Endothelial cell of umbilical vein (primary cell): Measurements from ENCODE around the gene ZNF664. TPM values are rescaled to one million over a fixed set of nuclear protein-coding genes. Genes with fewer than 3 reads are reported as not detected.

Experiments
- BruUV-seq: library from RNA; stranded (reverse); fragments of 400-500 nt; replicated peaks from 2 replicates; lab custom pipeline; 2021; lab: Mats Ljungman, UMichigan
- CTCF ChIA-PET: fragments of 300-600, 350-600 bp; sonication (Branson Sonifier 250); formaldehyde crosslinking; loops from one replicate; lab custom pipeline; 2021; ENCODE audit warnings: antibody characterized with exemption, inconsistent platforms; lab: Charles Lee
- POLR2A ChIA-PET: fragments of 300-600, 350-600 bp; sonication (Branson Sonifier 250); formaldehyde crosslinking; loops from one replicate; lab custom pipeline; 2021; ENCODE audit warnings: antibody characterized with exemption, inconsistent platforms; lab: Charles Lee
- DNase-seq: peaks from one replicate; pipeline ENCODE4 v3.0.0-alpha.2; 2011; ENCODE audit warnings: low read depth, low spot score
- FAIRE-seq: peaks from 2 replicates; lab custom pipeline; 2011; peaks lifted over from hg19 to GRCh38; lab: Jason Lieb, UNC
- H2AFZ ChIP-seq: 2 replicates; pipeline ENCODE4 v1.6.0; 2012; ENCODE audit warnings: low read depth, low read length, control low read depth, inconsistent platforms
- H3K27ac ChIP-seq: 2 replicates; pipeline ENCODE4 v1.5.1; 2011; ENCODE audit warnings: low read depth, mild to moderate bottlenecking, control low read depth, low read length, moderate library complexity; ENCODE audit not compliant: insufficient read depth
- H3K27me3 ChIP-seq, 2 experiments: 2 replicates each; pipeline versions ENCODE4 v1.6.0 to v1.6.1; 2011; ENCODE audit warnings: low read length in 2 of 2, mixed read lengths in 1 of 2; ENCODE audit not compliant: control insufficient read depth in 2 of 2, insufficient read depth in 2 of 2
- H3K36me3 ChIP-seq, 2 experiments: 2 replicates in 1 of 2; 3 replicates in 1 of 2; pipeline ENCODE4 v1.5.1; 2011; ENCODE audit warnings: low read length in 2 of 2, mild to moderate bottlenecking in 1 of 2, moderate library complexity in 1 of 2; ENCODE audit not compliant: control insufficient read depth in 2 of 2, insufficient read depth in 2 of 2; ENCODE audit errors: extremely low read depth in 1 of 2
- H3K4me1 ChIP-seq: 3 replicates; pipeline ENCODE4 v1.5.1; 2011; ENCODE audit warnings: mild to moderate bottlenecking, low read length; ENCODE audit not compliant: control insufficient read depth, insufficient read depth; ENCODE audit errors: extremely low read depth
- H3K4me2 ChIP-seq: 2 replicates; pipeline ENCODE4 v1.6.1; 2011; ENCODE audit warnings: low read length, control low read depth, mixed read lengths; ENCODE audit not compliant: insufficient read depth
- H3K4me3 ChIP-seq, 3 experiments: fragments of 200-600 bp in 1 of 3; sonication (generic), shearing (Covaris generic) in 1 of 3; replicated peaks in 1 of 3; 2 replicates each; pipeline ENCODE4 v1.5.1; 2011 to 2016; ENCODE audit warnings: control low read depth in 3 of 3, low read length in 3 of 3, mild to moderate bottlenecking in 2 of 3, inconsistent platforms in 1 of 3, low read depth in 1 of 3, moderate library complexity in 1 of 3; ENCODE audit not compliant: insufficient read depth in 1 of 3
- H3K79me2 ChIP-seq: 2 replicates; pipeline ENCODE4 v1.6.0; 2012; ENCODE audit warnings: low read length, inconsistent platforms; ENCODE audit not compliant: control insufficient read depth, insufficient read depth
- H3K9ac ChIP-seq: replicated peaks from 2 replicates; pipeline ENCODE3; 2011; ENCODE audit warnings: low read length, control low read depth; ENCODE audit not compliant: insufficient read depth; ENCODE audit errors: extremely low read depth
- H3K9me1 ChIP-seq: replicated peaks from 3 replicates; pipeline ENCODE4 v1.6.0; 2011; ENCODE audit warnings: mild to moderate bottlenecking, low read length; ENCODE audit not compliant: control insufficient read depth, insufficient read depth; ENCODE audit errors: extremely low read depth
- H3K9me3 ChIP-seq: replicated peaks from 2 replicates; pipeline ENCODE4 v1.5.1; 2012; ENCODE audit warnings: low read length, inconsistent platforms; ENCODE audit not compliant: control insufficient read depth, insufficient read depth
- H4K20me1 ChIP-seq: replicated peaks from 2 replicates; pipeline ENCODE3; 2011; ENCODE audit warnings: mild to moderate bottlenecking, low read length; ENCODE audit not compliant: control insufficient read depth, insufficient read depth; ENCODE audit errors: extremely low read depth
- EZH2 ChIP-seq: IDR thresholded peaks from 2 replicates; pipeline ENCODE4 v1.6.1; 2012; ENCODE audit warnings: borderline replicate concordance, low read depth, mild to moderate bottlenecking, moderate library complexity, low read length, inconsistent platforms; ENCODE audit not compliant: severe bottlenecking
- FOS ChIP-seq: IDR thresholded peaks from 2 replicates; pipeline ENCODE4 v1.6.1; 2011; ENCODE audit warnings: mild to moderate bottlenecking, low read length, moderate library complexity, borderline replicate concordance; ENCODE audit not compliant: insufficient read depth
- GATA2 ChIP-seq: IDR thresholded peaks from 2 replicates; pipeline ENCODE4 v1.7.0; 2011; ENCODE audit warnings: low read depth, mild to moderate bottlenecking, moderate library complexity, mixed read lengths, low read length; ENCODE audit not compliant: insufficient read length, insufficient read depth
- MYC ChIP-seq: IDR thresholded peaks from one replicate; pipeline ENCODE4 v1.6.1; 2011; ENCODE audit warnings: mild to moderate bottlenecking, low read depth, low read length
- POLR2A ChIP-seq: IDR thresholded peaks from 2 replicates; pipeline ENCODE4 v1.6.1; 2012; ENCODE audit warnings: low read depth, mild to moderate bottlenecking, control low read depth, low read length
- POLR2AphosphoS5 ChIP-seq: IDR thresholded peaks from 2 replicates; pipeline ENCODE4 v1.6.1; 2012; ENCODE audit warnings: low read depth, mild to moderate bottlenecking, control low read depth, low read length, moderate library complexity; ENCODE audit not compliant: insufficient read depth
- dilution Hi-C: fragments of 300-500 bp; cut with MboI; formaldehyde crosslinking; loops from one replicate; pipeline ENCODE4 v1.15.0; 2019; ENCODE audit warnings: low sequenced_read_pairs; ENCODE audit not compliant: extremely low pct_ligation_motif_present
- intact Hi-C: fragments of 100-400 bp; cut with micrococcal nuclease; formaldehyde crosslinking; loops from one replicate; pipeline ENCODE4 v1.10.0; 2022
- polyA plus RNA-seq, 4 experiments: library from polyadenylated mRNA; depleted of rRNA in 3 of 4; stranded (reverse) in 3 of 4; unstranded in 1 of 4; fragments of >200 nt; gene quantifications; 2 replicates each; pipeline versions ENCODE4 v1.2.1 to v1.2.3, GENCODE V29; 2011 to 2012; ENCODE audit warnings: missing spikeins in 1 of 4
- total RNA-seq: library from RNA; stranded (reverse); gene quantifications from 2 replicates; pipeline ENCODE4 v1.2.3, GENCODE V29; 2021
- TF ChIP-seq, protein P1 (sequence below), 2 donors: IDR thresholded peaks; 1 replicate in 1 of 2; 2 replicates in 1 of 2; pipeline ENCODE4 v1.5.1; 2011; ENCODE audit warnings: low read length in 2 of 2, mild to moderate bottlenecking in 2 of 2, moderate library complexity in 2 of 2, control low read depth in 1 of 2, inconsistent platforms in 1 of 2, low read depth in 1 of 2; ENCODE audit not compliant: insufficient read depth in 1 of 2; ENCODE audit errors: extremely low read depth in 1 of 2
- TF ChIP-seq, protein P2 (sequence below): IDR thresholded peaks from 2 replicates; pipeline ENCODE4 v1.6.1; 2011; ENCODE audit not compliant: insufficient read depth, insufficient read length

The ZNF664 gene
- total and polyA plus RNA-seq, 2 donors (not counting 3 experiments of a cell fraction or from before 2014, with no cell fraction given), result 29.8 to 71.3 TPM

DNA sequence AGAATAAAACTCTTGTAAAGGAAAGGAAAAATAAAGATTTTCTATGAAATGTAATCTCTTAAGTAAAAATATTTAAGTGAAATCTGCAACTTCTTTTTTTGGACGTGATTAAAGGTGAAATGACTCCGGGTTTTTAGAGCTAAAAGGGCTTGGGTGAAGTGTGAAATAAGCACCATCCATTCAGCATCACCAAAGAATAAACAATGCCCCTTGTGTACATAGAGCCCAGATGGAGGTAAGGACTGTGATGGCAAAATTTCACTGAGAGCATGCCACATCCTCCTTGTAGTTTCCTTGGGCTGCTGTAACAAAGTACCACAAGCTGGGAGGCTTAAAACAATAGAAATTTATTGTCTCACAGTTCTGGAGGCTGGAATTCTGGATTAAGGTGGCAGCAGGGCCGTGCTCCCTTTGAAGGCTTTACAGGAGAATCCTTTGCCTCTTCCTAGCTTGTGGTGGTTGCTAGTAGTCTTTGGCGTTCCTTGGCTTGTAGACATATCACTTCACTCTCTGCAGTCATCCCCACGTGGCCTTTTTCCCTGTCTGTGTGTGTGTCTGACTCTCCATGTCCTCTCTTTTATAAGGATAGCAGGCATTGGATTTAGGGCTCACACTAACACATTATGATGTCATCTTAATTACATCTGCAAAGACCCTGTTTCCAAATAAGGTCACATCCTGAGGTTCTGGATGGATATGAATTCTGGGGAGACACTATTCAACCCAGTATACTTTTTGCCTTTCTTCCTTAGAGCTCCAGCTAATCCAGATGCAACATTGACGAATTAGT is 24.2 kb downstream of the ZNF664 start:
- no peak for FAIRE-seq

More for the DNA sequence above, 24.2 kb downstream of the ZNF664 start:
- no peaks in the 10 kb centered on the region for H3K27me3 ChIP-seq
- no peak overlapping the region for H2AFZ ChIP-seq
- BruUV-seq, result no TSS peak
- H3K4me2 ChIP-seq, result no peak overlapping the region
- H3K79me2 ChIP-seq, result peaks cover 11% of the 10 kb centered on the region
- no peak overlapping the region for H3K27ac ChIP-seq
- POLR2A ChIA-PET, result no interaction called here
- H3K4me1 ChIP-seq, result peaks cover 7% of the 10 kb centered on the region
- peaks cover 7 to 11% of the 10 kb centered on the region in 2 experiments for H3K36me3 ChIP-seq
- intact Hi-C loops, result no loop called here
- no peaks in the 10 kb centered on the region for H3K9me3 ChIP-seq
- TF ChIP-seq GATA2, result no peak
- TF ChIP-seq FOS, result no peak
- TF ChIP-seq, protein P1, sequence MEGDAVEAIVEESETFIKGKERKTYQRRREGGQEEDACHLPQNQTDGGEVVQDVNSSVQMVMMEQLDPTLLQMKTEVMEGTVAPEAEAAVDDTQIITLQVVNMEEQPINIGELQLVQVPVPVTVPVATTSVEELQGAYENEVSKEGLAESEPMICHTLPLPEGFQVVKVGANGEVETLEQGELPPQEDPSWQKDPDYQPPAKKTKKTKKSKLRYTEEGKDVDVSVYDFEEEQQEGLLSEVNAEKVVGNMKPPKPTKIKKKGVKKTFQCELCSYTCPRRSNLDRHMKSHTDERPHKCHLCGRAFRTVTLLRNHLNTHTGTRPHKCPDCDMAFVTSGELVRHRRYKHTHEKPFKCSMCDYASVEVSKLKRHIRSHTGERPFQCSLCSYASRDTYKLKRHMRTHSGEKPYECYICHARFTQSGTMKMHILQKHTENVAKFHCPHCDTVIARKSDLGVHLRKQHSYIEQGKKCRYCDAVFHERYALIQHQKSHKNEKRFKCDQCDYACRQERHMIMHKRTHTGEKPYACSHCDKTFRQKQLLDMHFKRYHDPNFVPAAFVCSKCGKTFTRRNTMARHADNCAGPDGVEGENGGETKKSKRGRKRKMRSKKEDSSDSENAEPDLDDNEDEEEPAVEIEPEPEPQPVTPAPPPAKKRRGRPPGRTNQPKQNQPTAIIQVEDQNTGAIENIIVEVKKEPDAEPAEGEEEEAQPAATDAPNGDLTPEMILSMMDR (IDR thresholded peaks at IDR 0.05; ENCODE audit: extremely low read depth in 1 of 2, insufficient read depth in 1 of 2, low read depth in 1 of 2, low read length in 2 of 2), result no peak
- TF ChIP-seq POLR2A, result no peak
- TF ChIP-seq EZH2, result no peak
- TF ChIP-seq MYC, result no peak
- TF ChIP-seq, protein P2, sequence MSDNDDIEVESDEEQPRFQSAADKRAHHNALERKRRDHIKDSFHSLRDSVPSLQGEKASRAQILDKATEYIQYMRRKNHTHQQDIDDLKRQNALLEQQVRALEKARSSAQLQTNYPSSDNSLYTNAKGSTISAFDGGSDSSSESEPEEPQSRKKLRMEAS, result no peak
- TF ChIP-seq POLR2AphosphoS5, result no peak
- no peak for DNase-seq
- dilution Hi-C loops, result no loop called here
- no peak overlapping the region for H3K4me3 ChIP-seq
- no peak overlapping the region for H3K9ac ChIP-seq
- no peaks in the 10 kb centered on the region for H4K20me1 ChIP-seq
- CTCF ChIA-PET, result interaction anchor here (1.3 to 1.9 kb wide), 3 partner anchors 13 to 92 kb away, joined by 3 to 8 read pairs (median 4); no protein-coding TSS in a partner anchor
- H3K9me1 ChIP-seq, result no peaks in the 10 kb centered on the region
